ENCODE data around the gene KCNF1. TPM values are rescaled to one million over a fixed set of nuclear protein-coding genes. Genes with fewer than 3 reads are reported as not detected.

Gene KCNF1
- total RNA-seq, 1 donor from 2014 or later: not detected

DNA sequence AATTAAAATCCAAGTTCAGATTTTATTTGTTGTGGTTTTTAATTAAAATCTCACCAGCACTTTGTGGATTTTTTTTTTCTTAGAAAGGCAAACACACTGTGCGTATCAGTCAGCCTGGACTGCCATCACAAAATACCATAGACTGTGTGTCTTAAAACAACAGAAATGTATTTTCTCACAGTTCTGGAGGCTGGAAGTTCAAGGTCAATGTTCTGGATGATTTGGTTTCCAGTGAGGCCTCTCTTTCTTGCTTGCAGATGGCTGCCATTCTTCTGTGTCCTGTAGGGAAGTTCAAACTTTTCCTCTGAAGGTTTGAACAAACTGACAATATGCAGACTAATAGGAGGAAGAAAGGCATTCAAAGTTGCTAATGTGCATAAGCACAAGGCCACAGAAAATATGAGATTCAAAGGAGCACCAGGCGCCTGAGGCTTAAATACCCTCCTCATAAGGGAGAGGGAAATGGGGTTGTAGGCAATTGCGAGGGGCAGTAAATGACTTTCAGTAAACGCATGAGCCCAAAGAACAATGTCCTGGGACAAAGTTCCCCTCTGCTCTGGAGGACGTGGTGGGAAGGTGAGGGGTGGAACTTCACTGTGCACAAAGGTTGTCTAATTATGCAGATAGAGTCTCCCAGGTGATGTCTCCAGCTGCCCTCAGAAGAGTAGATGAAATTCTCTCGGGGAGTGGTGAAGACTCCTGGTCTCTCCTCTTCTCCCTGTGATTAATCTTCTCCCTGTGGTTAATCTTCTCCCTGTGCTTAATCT, 26.5 kb upstream of the KCNF1 start:
- H3K4me3 Mint-ChIP-seq: no peak overlapping the region
- H3K9me3 Mint-ChIP-seq: no peaks in the 10 kb centered on the region
- no peak for DNase-seq (ENCODE audit: low spot score)
- H3K36me3 Mint-ChIP-seq (ENCODE audit: low read depth): no peaks in the 10 kb centered on the region
- no peaks in the 10 kb centered on the region for H3K27me3 Mint-ChIP-seq (ENCODE audit: insufficient read depth)
- H3K27ac Mint-ChIP-seq: no peak overlapping the region
- H3K4me1 Mint-ChIP-seq (ENCODE audit: low read depth): no peaks in the 10 kb centered on the region
- intact Hi-C loops (cut with micrococcal nuclease): no loop called here

- no peak for DNase-seq (ENCODE audit: low spot score)
- H3K36me3 Mint-ChIP-seq (ENCODE audit: low read depth): no peaks in the 10 kb centered on the region
- intact Hi-C loops (cut with micrococcal nuclease): no loop called here
- H3K27ac Mint-ChIP-seq: no peak overlapping the region
- no peaks in the 10 kb centered on the region for H3K9me3 Mint-ChIP-seq
- no peak overlapping the region for H3K4me3 Mint-ChIP-seq
- no peaks in the 10 kb centered on the region for H3K4me1 Mint-ChIP-seq (ENCODE audit: low read depth)
- H3K27me3 Mint-ChIP-seq (ENCODE audit: insufficient read depth): peaks cover 4% of the 10 kb centered on the region
These were observed 24.3 kb upstream of the KCNF1 start for GRCh38 chr2:10887476-10887875.

- H3K4me3 Mint-ChIP-seq: no peak overlapping the region
- H3K27ac Mint-ChIP-seq: no peak overlapping the region
- H3K4me1 Mint-ChIP-seq (ENCODE audit: low read depth): no peaks in the 10 kb centered on the region
- intact Hi-C loops (cut with micrococcal nuclease): no loop called here
- H3K36me3 Mint-ChIP-seq (ENCODE audit: low read depth): no peaks in the 10 kb centered on the region
- no peaks in the 10 kb centered on the region for H3K9me3 Mint-ChIP-seq
- DNase-seq (ENCODE audit: low spot score): no peak
- peaks cover 10% of the 10 kb centered on the region for H3K27me3 Mint-ChIP-seq (ENCODE audit: insufficient read depth)
These were observed 22.0 kb upstream of the KCNF1 start for GRCh38 chr2:10889651-10890215.

GRCh38 chr2:10890706-10891270, 20.9 kb upstream of the KCNF1 start:
- H3K4me1 Mint-ChIP-seq (ENCODE audit: low read depth): no peaks in the 10 kb centered on the region
- no peak for DNase-seq (ENCODE audit: low spot score)
- intact Hi-C loops (cut with micrococcal nuclease): no loop called here
- H3K27me3 Mint-ChIP-seq (ENCODE audit: insufficient read depth): peaks cover 15% of the 10 kb centered on the region
- H3K4me3 Mint-ChIP-seq: no peak overlapping the region
- no peak overlapping the region for H3K27ac Mint-ChIP-seq
- H3K9me3 Mint-ChIP-seq: no peaks in the 10 kb centered on the region
- no peaks in the 10 kb centered on the region for H3K36me3 Mint-ChIP-seq (ENCODE audit: low read depth)

DNA sequence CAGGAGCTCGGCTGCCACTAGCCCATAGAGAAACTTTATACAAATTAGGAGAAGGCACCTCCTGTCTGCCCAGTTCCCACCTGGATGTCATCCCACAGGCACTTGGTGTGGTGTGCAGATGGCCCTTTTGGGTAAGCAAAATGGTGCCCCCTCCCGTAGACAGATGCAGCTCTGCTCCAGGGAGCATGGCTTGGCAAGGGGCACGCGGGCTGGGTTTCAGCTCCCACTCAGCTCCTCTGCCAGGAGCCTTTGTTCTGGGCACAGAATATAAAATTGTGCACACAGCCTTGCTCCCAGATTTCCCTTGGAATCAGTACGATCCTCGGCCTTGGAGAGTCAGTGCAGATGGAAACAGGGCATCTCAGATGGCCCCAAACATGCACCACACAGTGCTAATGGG, 20.3 kb upstream of the KCNF1 start:
- no peak overlapping the region for H3K27ac Mint-ChIP-seq
- no peaks in the 10 kb centered on the region for H3K4me1 Mint-ChIP-seq (ENCODE audit: low read depth)
- intact Hi-C loops (cut with micrococcal nuclease): no loop called here
- H3K27me3 Mint-ChIP-seq (ENCODE audit: insufficient read depth): peaks cover 15% of the 10 kb centered on the region
- no peak for DNase-seq (ENCODE audit: low spot score)
- H3K9me3 Mint-ChIP-seq: no peaks in the 10 kb centered on the region
- no peaks in the 10 kb centered on the region for H3K36me3 Mint-ChIP-seq (ENCODE audit: low read depth)
- H3K4me3 Mint-ChIP-seq: no peak overlapping the region

DNA sequence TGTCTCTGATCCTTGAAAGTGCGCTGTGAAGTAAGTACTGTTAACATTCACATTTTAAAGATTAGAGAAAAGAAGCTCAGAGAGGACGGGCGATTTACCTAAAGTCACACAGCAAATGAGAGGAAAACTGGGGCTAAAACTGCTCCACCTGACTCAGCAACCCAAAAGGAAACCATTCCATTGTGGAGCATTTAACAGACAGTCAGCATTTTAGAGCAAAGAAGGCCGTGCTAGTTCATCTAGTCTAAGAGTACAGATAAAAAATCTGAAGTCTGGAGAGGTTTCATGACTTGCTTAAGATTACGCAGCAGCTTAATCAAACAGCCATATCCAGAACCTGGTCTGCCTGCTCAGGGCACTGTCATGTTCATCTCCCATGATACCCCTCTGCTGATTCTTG, 19.9 kb upstream of the KCNF1 start:
- no peaks in the 10 kb centered on the region for H3K9me3 Mint-ChIP-seq
- intact Hi-C loops (cut with micrococcal nuclease): no loop called here
- no peaks in the 10 kb centered on the region for H3K36me3 Mint-ChIP-seq (ENCODE audit: low read depth)
- H3K27ac Mint-ChIP-seq: no peak overlapping the region
- no peaks in the 10 kb centered on the region for H3K4me1 Mint-ChIP-seq (ENCODE audit: low read depth)
- H3K27me3 Mint-ChIP-seq (ENCODE audit: insufficient read depth): peaks cover 15% of the 10 kb centered on the region
- H3K4me3 Mint-ChIP-seq: no peak overlapping the region
- DNase-seq (ENCODE audit: low spot score): no peak

- Mint-ChIP-seq H3K27me3 (ENCODE audit: insufficient read depth) (peaks cover 15% of the 10 kb centered on the region), H3K4me1 (ENCODE audit: low read depth) (no peaks in the 10 kb centered on the region)
- no peak for DNase-seq (ENCODE audit: low spot score)
These were observed 19.4 kb upstream of the KCNF1 start for GRCh38 chr2:10892316-10892715.

DNA sequence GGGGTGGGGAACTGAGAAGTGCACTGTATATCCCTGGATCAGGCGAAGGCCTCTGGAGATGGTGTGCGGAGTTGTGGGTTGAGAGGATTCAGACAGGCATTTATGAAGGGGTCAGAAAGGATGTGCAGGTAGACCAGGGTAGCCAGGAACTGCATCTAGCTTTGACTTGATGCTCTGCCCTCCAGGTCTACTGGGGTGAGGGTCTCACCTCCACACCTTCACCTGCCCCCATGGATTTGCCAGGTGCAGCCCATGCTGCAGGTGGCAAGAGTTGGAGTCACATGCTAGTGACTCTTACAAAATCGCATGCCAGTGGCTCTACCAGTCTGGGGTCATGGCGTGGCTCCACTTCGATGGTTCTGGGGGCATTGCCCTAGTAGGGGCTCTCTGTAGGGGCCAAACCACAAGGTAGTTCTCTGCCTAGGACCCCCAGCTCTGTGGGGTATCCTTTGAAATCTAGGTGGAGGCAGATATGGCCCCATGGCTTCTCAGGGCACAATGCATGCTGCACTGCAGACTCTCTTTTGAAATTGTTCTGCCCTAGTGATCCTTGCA, 18.9 kb upstream of the KCNF1 start:
- intact Hi-C loops (cut with micrococcal nuclease): no loop called here

More at GRCh38 chr2:10892316-10892715, 19.4 kb upstream of the KCNF1 start:
- intact Hi-C loops (cut with micrococcal nuclease): no loop called here
- no peak overlapping the region for H3K27ac Mint-ChIP-seq
- H3K9me3 Mint-ChIP-seq: no peaks in the 10 kb centered on the region
- H3K36me3 Mint-ChIP-seq (ENCODE audit: low read depth): no peaks in the 10 kb centered on the region
- H3K4me3 Mint-ChIP-seq: no peak overlapping the region

DNA sequence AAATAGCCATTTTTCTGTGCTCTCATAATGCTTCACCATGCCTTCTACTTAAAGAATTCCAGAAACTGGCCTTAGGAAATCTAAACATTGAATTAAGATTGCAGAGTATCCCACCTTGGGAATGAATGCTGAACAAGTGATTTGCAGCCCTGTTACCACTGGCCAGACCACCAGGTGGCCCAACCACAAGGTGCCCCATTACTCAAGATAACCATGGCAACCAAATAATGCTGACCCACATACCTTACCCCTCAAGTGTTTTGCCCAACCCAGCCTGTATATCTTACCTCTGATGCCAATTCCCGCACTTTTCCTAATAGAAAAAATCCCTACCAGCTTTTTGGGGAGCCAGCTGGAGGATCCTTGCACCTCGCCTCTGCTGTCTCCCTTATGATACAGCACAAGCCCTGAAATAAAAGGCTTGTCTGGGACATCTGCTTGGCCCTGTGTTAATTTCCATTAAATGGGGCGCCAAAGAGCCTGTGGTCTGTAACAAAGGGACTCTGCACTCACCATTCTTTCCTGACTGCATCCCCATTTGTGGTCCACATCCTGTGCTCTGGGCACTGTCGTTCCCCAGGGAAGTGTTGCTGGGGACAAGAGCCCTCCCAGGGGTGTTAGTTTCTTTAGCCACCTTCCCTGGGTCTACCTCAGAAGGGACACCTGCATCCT, 17.3 kb upstream of the KCNF1 start:
- intact Hi-C loops (cut with micrococcal nuclease): no loop called here
- no peak overlapping the region for H3K27ac Mint-ChIP-seq
- H3K27me3 Mint-ChIP-seq (ENCODE audit: insufficient read depth): peaks cover 23% of the 10 kb centered on the region
- H3K9me3 Mint-ChIP-seq: no peaks in the 10 kb centered on the region
- no peaks in the 10 kb centered on the region for H3K4me1 Mint-ChIP-seq (ENCODE audit: low read depth)
- no peak overlapping the region for H3K4me3 Mint-ChIP-seq
- no peaks in the 10 kb centered on the region for H3K36me3 Mint-ChIP-seq (ENCODE audit: low read depth)
- no peak for DNase-seq (ENCODE audit: low spot score)

More for the DNA sequence above, 18.9 kb upstream of the KCNF1 start:
- DNase-seq (ENCODE audit: low spot score): no peak
- Mint-ChIP-seq H3K36me3 (ENCODE audit: low read depth) (no peaks in the 10 kb centered on the region), H3K4me3 (no peak overlapping the region), H3K4me1 (ENCODE audit: low read depth) (no peaks in the 10 kb centered on the region), H3K9me3 (no peaks in the 10 kb centered on the region), H3K27me3 (ENCODE audit: insufficient read depth) (peaks cover 15% of the 10 kb centered on the region), H3K27ac (no peak overlapping the region)

DNA sequence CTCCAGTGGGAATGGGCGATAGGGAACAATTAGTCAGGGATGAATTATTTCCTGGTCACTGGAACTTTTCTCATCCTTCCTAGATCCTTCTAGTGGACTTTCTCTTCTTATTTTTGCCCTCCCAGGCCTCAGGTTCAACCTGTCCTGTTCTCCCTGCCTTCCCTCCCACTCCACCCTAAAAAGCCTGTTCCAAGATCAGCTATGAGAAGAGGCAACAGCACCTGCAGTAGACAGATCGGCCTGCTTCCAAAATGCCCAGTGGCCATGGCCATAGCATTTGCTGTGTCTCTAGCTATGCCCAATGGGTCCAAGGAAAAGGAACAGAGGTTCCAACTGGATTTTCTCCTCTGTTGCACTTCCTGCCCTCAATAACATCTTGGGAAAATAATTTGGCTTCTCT, 16.5 kb upstream of the KCNF1 start:
- intact Hi-C loops (cut with micrococcal nuclease): no loop called here
- Mint-ChIP-seq H3K27ac (no peak overlapping the region), H3K9me3 (no peaks in the 10 kb centered on the region), H3K36me3 (ENCODE audit: low read depth) (no peaks in the 10 kb centered on the region), H3K4me3 (no peak overlapping the region), H3K4me1 (ENCODE audit: low read depth) (no peaks in the 10 kb centered on the region), H3K27me3 (ENCODE audit: insufficient read depth) (peaks cover 25% of the 10 kb centered on the region)
- no peak for DNase-seq (ENCODE audit: low spot score)

DNA sequence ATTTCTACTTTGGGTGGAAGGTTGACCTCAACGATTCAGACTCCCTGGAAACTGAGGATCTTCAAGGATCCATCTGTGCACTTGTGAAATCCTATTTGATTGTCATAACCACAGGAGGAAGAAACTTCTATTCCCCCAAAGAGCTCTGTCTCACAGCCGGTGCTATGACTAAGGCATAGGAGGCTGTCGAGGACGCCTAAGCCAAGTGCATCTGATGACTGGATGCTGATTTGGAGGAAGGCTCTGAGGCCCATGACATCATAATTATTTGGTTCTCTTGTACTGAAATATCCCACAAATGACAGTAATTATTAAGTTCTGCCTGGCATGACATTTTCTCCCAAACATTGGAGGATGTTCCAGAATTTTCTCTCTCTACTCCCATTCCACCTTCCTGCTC, 13.8 kb upstream of the KCNF1 start:
- Mint-ChIP-seq H3K27me3 (ENCODE audit: insufficient read depth) (peaks cover 26% of the 10 kb centered on the region), H3K36me3 (ENCODE audit: low read depth) (no peaks in the 10 kb centered on the region), H3K27ac (no peak overlapping the region), H3K4me1 (ENCODE audit: low read depth) (no peaks in the 10 kb centered on the region), H3K9me3 (no peaks in the 10 kb centered on the region), H3K4me3 (no peak overlapping the region)
- intact Hi-C loops (cut with micrococcal nuclease): no loop called here
- no peak for DNase-seq (ENCODE audit: low spot score)

- no peaks in the 10 kb centered on the region for H3K4me1 Mint-ChIP-seq (ENCODE audit: low read depth)
- DNase-seq (ENCODE audit: low spot score): no peak
- H3K27me3 Mint-ChIP-seq (ENCODE audit: insufficient read depth): peaks cover 15% of the 10 kb centered on the region
- H3K4me3 Mint-ChIP-seq: no peak overlapping the region
- H3K9me3 Mint-ChIP-seq: no peaks in the 10 kb centered on the region
- intact Hi-C loops (cut with micrococcal nuclease): no loop called here
- H3K36me3 Mint-ChIP-seq (ENCODE audit: low read depth): no peaks in the 10 kb centered on the region
- no peak overlapping the region for H3K27ac Mint-ChIP-seq
These were observed 11.3 kb upstream of the KCNF1 start for GRCh38 chr2:10900216-10901109.

All from activated T-helper 1 cell treated with anti-CD3 and anti-CD28 coated beads, Interleukin-12 subunit alpha, Interleukin-12 subunit beta, Interleukin-2, Interleukin-4 antibody, amounts not matched to agents 30 ng/mL and 10 ng/mL and 1 ng/mL, durations not matched to agents 14 hours and 24 hours and 36 hours (primary cell).